CD4-positive, alpha-beta memory T cell (primary cell): ENCODE results near the gene NIT2. TPM values are rescaled to one million over a fixed set of nuclear protein-coding genes. Genes with fewer than 3 reads are reported as not detected.

Experiments
- CTCF ChIA-PET: fragments of 350-600 bp; sonication (Branson Sonifier 250); formaldehyde crosslinking; loops from one replicate; lab custom pipeline; 2021; ENCODE audit warnings: inconsistent platforms; ENCODE audit not compliant: partially characterized antibody; lab: Charles Lee
- POLR2A ChIA-PET: fragments of 350-600 bp; sonication (Branson Sonifier 250); formaldehyde crosslinking; loops from one replicate; lab custom pipeline; 2021; ENCODE audit not compliant: partially characterized antibody; lab: Charles Lee
- DNase-seq, 5 donors: peaks; one replicate each; pipeline versions ENCODE4 v3.0.0 to v3.0.0-alpha.2; 2020 to 2022; ENCODE audit warnings: mixed read lengths in 1 of 5
- H3K27ac ChIP-seq: one replicate; pipeline ENCODE4 v1.7.0; 2013; ENCODE audit warnings: low read depth, low read length
- H3K27me3 ChIP-seq: 2 replicates; pipeline ENCODE4 v1.7.0; 2013; ENCODE audit warnings: mild to moderate bottlenecking, low read length, moderate library complexity; ENCODE audit not compliant: insufficient read depth
- H3K36me3 ChIP-seq: 2 replicates; pipeline ENCODE4 v1.7.0; 2013; ENCODE audit warnings: mild to moderate bottlenecking, low read length, moderate library complexity; ENCODE audit not compliant: insufficient read depth
- H3K4me1 ChIP-seq: 2 replicates; pipeline ENCODE4 v1.7.0; 2013; ENCODE audit warnings: mild to moderate bottlenecking, low read length, moderate library complexity; ENCODE audit not compliant: insufficient read depth
- H3K4me3 ChIP-seq, 2 donors: one replicate each; pipeline ENCODE4 v1.7.0; 2013; ENCODE audit warnings: low read length in 2 of 2, mild to moderate bottlenecking in 1 of 2
- H3K9me3 ChIP-seq, 2 donors: one replicate each; pipeline ENCODE4 v1.7.0; 2013; ENCODE audit warnings: low read length in 2 of 2, control low read depth in 1 of 2; ENCODE audit not compliant: control insufficient read depth in 1 of 2
- H3K27ac Mint-ChIP-seq, 7 donors: one replicate each; pipeline ENCODE4 v1.8.0; 2020 to 2021; ENCODE audit warnings: mixed read lengths in 7 of 7, mild to moderate bottlenecking in 6 of 7, inconsistent platforms in 3 of 7, moderate library complexity in 3 of 7
- H3K27me3 Mint-ChIP-seq, 2 donors: one replicate each; pipeline ENCODE4 v1.8.0; 2020 to 2021; ENCODE audit warnings: mixed read lengths in 2 of 2
- H3K36me3 Mint-ChIP-seq, 2 donors: one replicate each; pipeline ENCODE4 v1.8.0; 2020 to 2021; ENCODE audit warnings: mixed read lengths in 2 of 2, inconsistent platforms in 1 of 2, mild to moderate bottlenecking in 1 of 2
- H3K4me1 Mint-ChIP-seq, 4 donors: one replicate each; pipeline ENCODE4 v1.8.0; 2020 to 2021; ENCODE audit warnings: mixed read lengths in 4 of 4, mild to moderate bottlenecking in 1 of 4
- H3K4me3 Mint-ChIP-seq, 8 donors: one replicate each; pipeline ENCODE4 v1.8.0; 2020 to 2021; ENCODE audit warnings: mixed read lengths in 8 of 8, mild to moderate bottlenecking in 7 of 8, moderate library complexity in 6 of 8, inconsistent platforms in 3 of 8
- H3K9me3 Mint-ChIP-seq, 8 donors: one replicate each; pipeline ENCODE4 v1.8.0; 2020 to 2021; ENCODE audit warnings: mixed read lengths in 8 of 8, mild to moderate bottlenecking in 5 of 8, inconsistent platforms in 3 of 8, moderate library complexity in 1 of 8
- intact Hi-C: fragments of 100-400 bp; cut with micrococcal nuclease; formaldehyde crosslinking; loops from one replicate; pipeline ENCODE4 v1.15.1; 2023
- polyA plus RNA-seq, 2 donors: library from polyadenylated mRNA; unstranded; fragments of 300-500 nt; fragmentation: Illumina TruSeq; gene quantifications; one replicate each; pipeline ENCODE4 v1.2.3, GENCODE V29; 2021
- total RNA-seq, 2 experiments: library from RNA; stranded (reverse); gene quantifications; one replicate each; pipeline ENCODE4 v1.2.3, GENCODE V29; 2021

NIT2 gene
- total and polyA plus RNA-seq, 4 experiments from 2014 or later, result 30.5 to 45.9 (median 34.3) TPM

- DNase-seq, result no peak
- peaks cover 0 to 2% (median 0%) of the 10 kb centered on the region in 4 donors for H3K4me1 Mint-ChIP-seq
- no peak overlapping the region for H3K4me3 ChIP-seq
- no peaks in the 10 kb centered on the region for H3K9me3 Mint-ChIP-seq
- H3K36me3 ChIP-seq, result peaks cover 12% of the 10 kb centered on the region
- no peak overlapping the region for H3K27ac Mint-ChIP-seq
- H3K36me3 Mint-ChIP-seq, result peaks cover 32 to 54% of the 10 kb centered on the region in 2 donors
- intact Hi-C loops, result no loop called here
- no peaks in the 10 kb centered on the region for H3K27me3 Mint-ChIP-seq
- CTCF ChIA-PET, result interaction anchor here (1.1 to 1.2 kb wide), 2 partner anchors 8 to 10 kb away, joined by 3 to 4 read pairs; no protein-coding TSS in a partner anchor
- no peak overlapping the region for H3K4me3 Mint-ChIP-seq
- no peaks in the 10 kb centered on the region for H3K4me1 ChIP-seq
- H3K27ac ChIP-seq, result no peak overlapping the region
- no peaks in the 10 kb centered on the region for H3K27me3 ChIP-seq
- no peaks in the 10 kb centered on the region for H3K9me3 ChIP-seq
- POLR2A ChIA-PET, result no interaction called here
Measured at GRCh38 chr3:100306695-100307094, 27.9 kb upstream of the NIT2 start.

GRCh38 chr3:100310355-100310965 is 24.1 kb upstream of the NIT2 start:
- Histone ChIP-seq H3K36me3 (peaks cover 12% of the 10 kb centered on the region), H3K9me3 (no peaks in the 10 kb centered on the region), H3K4me3 (no peak overlapping the region), H3K27ac (no peak overlapping the region), H3K4me1 (no peaks in the 10 kb centered on the region), H3K27me3 (no peaks in the 10 kb centered on the region)
- no peaks in the 10 kb centered on the region for H3K9me3 Mint-ChIP-seq
- H3K4me3 Mint-ChIP-seq, result no peak overlapping the region
- H3K36me3 Mint-ChIP-seq, result peaks cover 23 to 44% of the 10 kb centered on the region in 2 donors
- CTCF ChIA-PET, result interaction anchor here (1.9 kb wide), 1 partner anchor 242 kb away, joined by 5 read pairs; no protein-coding TSS in a partner anchor
- DNase-seq, result no peak
- H3K27me3 Mint-ChIP-seq, result no peaks in the 10 kb centered on the region
- peak overlapping the region in 3 of 7 donors; percentile 35 to 43 (median 38) for H3K27ac Mint-ChIP-seq
- intact Hi-C loops, result loop anchor here (10.0 kb wide), 1 partner anchor 404 kb away; no protein-coding TSS in a partner anchor
- POLR2A ChIA-PET, result no interaction called here
- H3K4me1 Mint-ChIP-seq, result peaks cover 0 to 2% (median 0%) of the 10 kb centered on the region in 4 donors

- ChIA-PET CTCF (interaction anchor here (0.6 kb wide), 1 partner anchor 957 kb away, joined by 3 read pairs; no protein-coding TSS in a partner anchor), POLR2A (no interaction called here)
- no peaks in the 10 kb centered on the region for H3K27me3 Mint-ChIP-seq
- Histone ChIP-seq H3K4me3 (no peak overlapping the region), H3K36me3 (peaks cover 12% of the 10 kb centered on the region), H3K4me1 (no peaks in the 10 kb centered on the region), H3K9me3 (no peaks in the 10 kb centered on the region), H3K27ac (no peak overlapping the region), H3K27me3 (no peaks in the 10 kb centered on the region)
- H3K27ac Mint-ChIP-seq, result peak overlapping the region in 3 of 7 donors; percentile 23 to 43 (median 35)
- H3K9me3 Mint-ChIP-seq, result no peaks in the 10 kb centered on the region
- H3K4me3 Mint-ChIP-seq, result no peak overlapping the region
- no peak for DNase-seq
- peaks cover 0 to 2% (median 0%) of the 10 kb centered on the region in 4 donors for H3K4me1 Mint-ChIP-seq
- intact Hi-C loops, result loop anchor here (10.0 kb wide), 1 partner anchor 404 kb away; no protein-coding TSS in a partner anchor
- H3K36me3 Mint-ChIP-seq, result peaks cover 22 to 40% of the 10 kb centered on the region in 2 donors
Measured at GRCh38 chr3:100311011-100311410, 23.5 kb upstream of the NIT2 start.

GRCh38 chr3:100316641-100317069 is 17.9 kb upstream of the NIT2 start:
- Mint-ChIP-seq H3K4me3 (peak overlapping the region in 4 of 8 donors; percentile 23 to 50 (median 40)), H3K36me3 (peaks cover 10 to 23% of the 10 kb centered on the region in 2 donors), H3K9me3 (no peaks in the 10 kb centered on the region), H3K27me3 (no peaks in the 10 kb centered on the region), H3K4me1 (peaks cover 5 to 17% (median 9%) of the 10 kb centered on the region in 4 donors), H3K27ac (peak overlapping the region in 6 of 7 donors; percentile 2 to 70 (median 60))
- Histone ChIP-seq H3K4me1 (peaks cover 11% of the 10 kb centered on the region), H3K36me3 (peaks cover 16% of the 10 kb centered on the region), H3K27ac (no peak overlapping the region), H3K27me3 (no peaks in the 10 kb centered on the region), H3K4me3 (no peak overlapping the region), H3K9me3 (no peaks in the 10 kb centered on the region)
- intact Hi-C loops, result loop anchor here (1.0 to 10.0 kb wide), 3 partner anchors 18 to 398 kb away; partner anchors contain the start of gene NIT2
- ChIA-PET POLR2A (interaction anchor here (0.5 to 1.1 kb wide), 3 partner anchors 8 to 643 kb away, joined by 3 read pairs; partner anchors contain the start of gene NIT2), CTCF (interaction anchor here (0.5 to 4.7 kb wide), 13 partner anchors 9 to 413 kb away, joined by 3 to 57 read pairs (median 3); partner anchors contain the start of gene NIT2)
- peak; percentile 42 to 48 (median 44) for DNase-seq

GRCh38 chr3:100317912-100318311 is 16.6 kb upstream of the NIT2 start:
- Histone ChIP-seq H3K36me3 (peaks cover 16% of the 10 kb centered on the region), H3K9me3 (no peaks in the 10 kb centered on the region), H3K4me1 (peaks cover 11% of the 10 kb centered on the region), H3K4me3 (no peak overlapping the region), H3K27ac (no peak overlapping the region), H3K27me3 (no peaks in the 10 kb centered on the region)
- Mint-ChIP-seq H3K36me3 (peaks cover 14 to 18% of the 10 kb centered on the region in 2 donors), H3K9me3 (no peaks in the 10 kb centered on the region), H3K27me3 (no peaks in the 10 kb centered on the region), H3K27ac (no peak overlapping the region), H3K4me1 (peaks cover 5 to 17% (median 9%) of the 10 kb centered on the region in 4 donors), H3K4me3 (peak overlapping the region in 1 of 8 donors; percentile 3)
- CTCF ChIA-PET, result interaction anchor here (1.3 to 4.7 kb wide), 3 partner anchors 17 to 273 kb away, joined by 3 to 57 read pairs (median 9); partner anchors contain the start of gene NIT2
- POLR2A ChIA-PET, result interaction anchor here (1.5 kb wide), 1 partner anchor 83 kb away, joined by 4 read pairs; the partner anchor contains the start of genes LNP1 and TOMM70
- intact Hi-C loops, result loop anchor here (2.0 to 10.0 kb wide), 2 partner anchors 17 to 397 kb away; partner anchors contain the start of gene NIT2
- DNase-seq, result no peak

GRCh38 chr3:100319951-100320350 is 14.6 kb upstream of the NIT2 start:
- ChIA-PET CTCF (no interaction called here), POLR2A (no interaction called here)
- H3K27me3 ChIP-seq, result no peaks in the 10 kb centered on the region
- no peak overlapping the region for H3K4me3 ChIP-seq
- intact Hi-C loops, result loop anchor here (10.0 kb wide), 1 partner anchor 395 kb away; no protein-coding TSS in a partner anchor
- no peaks in the 10 kb centered on the region for H3K9me3 ChIP-seq
- Mint-ChIP-seq H3K4me3 (no peak overlapping the region), H3K36me3 (peaks cover 16% of the 10 kb centered on the region in 2 donors), H3K9me3 (no peaks in the 10 kb centered on the region), H3K27me3 (no peaks in the 10 kb centered on the region), H3K4me1 (peaks cover 5 to 17% (median 9%) of the 10 kb centered on the region in 4 donors), H3K27ac (no peak overlapping the region)
- H3K27ac ChIP-seq, result no peak overlapping the region
- H3K36me3 ChIP-seq, result peaks cover 16% of the 10 kb centered on the region
- H3K4me1 ChIP-seq, result peaks cover 11% of the 10 kb centered on the region
- DNase-seq, result no peak

GRCh38 chr3:100324044-100324443 is 10.5 kb upstream of the NIT2 start:
- H3K4me1 ChIP-seq, result no peaks in the 10 kb centered on the region
- no peak overlapping the region for H3K27ac Mint-ChIP-seq
- no peaks in the 10 kb centered on the region for H3K27me3 Mint-ChIP-seq
- no peak overlapping the region for H3K4me3 Mint-ChIP-seq
- DNase-seq, result no peak
- ChIA-PET POLR2A (no interaction called here), CTCF (interaction anchor here (1.6 kb wide), 1 partner anchor 8 kb away, joined by 3 read pairs; no protein-coding TSS in a partner anchor)
- peaks cover 27 to 34% of the 10 kb centered on the region in 2 donors for H3K36me3 Mint-ChIP-seq
- H3K36me3 ChIP-seq, result peaks cover 16% of the 10 kb centered on the region
- no peak overlapping the region for H3K27ac ChIP-seq
- H3K4me1 Mint-ChIP-seq, result no peaks in the 10 kb centered on the region
- H3K9me3 ChIP-seq, result no peaks in the 10 kb centered on the region
- no peak overlapping the region for H3K4me3 ChIP-seq
- peaks cover 0 to 7% (median 0%) of the 10 kb centered on the region in 8 donors for H3K9me3 Mint-ChIP-seq
- intact Hi-C loops, result no loop called here
- no peaks in the 10 kb centered on the region for H3K27me3 ChIP-seq
